ENCODE results near the gene ARSG. TPM values are rescaled to one million over a fixed set of nuclear protein-coding genes. Genes with fewer than 3 reads are reported as not detected.
"Not testable (repeated sequence)": the region's sequence is repeated elsewhere in the genome, so short reads cannot be mapped to it uniquely, and the experiment has no call there.

The ARSG gene
- total RNA-seq, 2 donors from 2014 or later: 4.4 to 14.1 TPM

DNA sequence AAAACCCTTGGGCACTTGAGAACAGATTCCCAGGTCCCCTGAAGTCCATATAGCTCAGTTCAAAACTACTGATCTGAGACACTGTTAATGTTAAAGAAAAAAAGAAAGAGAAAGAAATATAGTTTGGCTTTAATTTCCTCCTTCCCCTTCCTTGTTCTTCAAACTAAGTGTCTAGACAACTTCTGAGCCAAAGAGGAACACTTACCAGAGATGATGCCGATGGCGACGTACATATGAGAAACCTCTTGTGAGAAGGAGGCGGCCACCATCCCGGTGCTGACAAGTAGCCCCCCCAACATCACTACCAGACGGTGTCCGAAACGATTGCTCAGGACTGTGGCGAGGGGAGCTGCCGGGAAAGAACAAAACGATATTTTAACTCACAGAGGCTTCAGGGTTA lies 17.6 kb upstream of the ARSG start:
- Mint-ChIP-seq H3K4me1 (no peaks in the 10 kb centered on the region), H3K27me3 (ENCODE audit: insufficient read depth) (no peaks in the 10 kb centered on the region), H3K4me3 (no peak overlapping the region), H3K27ac (no peak overlapping the region), H3K36me3 (ENCODE audit: low read depth) (peaks cover 4% of the 10 kb centered on the region), H3K9me3 (peaks cover 18% of the 10 kb centered on the region)
- Histone ChIP-seq H3K9ac (ENCODE audit: extremely low read depth, low read length, poor library complexity, severe bottlenecking) (no peak overlapping the region), H3K4me3 (ENCODE audit: low read length) (no peak overlapping the region), H3K4me1 (ENCODE audit: control insufficient read depth, insufficient read depth, low read length) (no peaks in the 10 kb centered on the region), H3K36me3 (ENCODE audit: control insufficient read depth, insufficient read depth, low read length) (no peaks in the 10 kb centered on the region), H3K27me3 (ENCODE audit: control insufficient read depth, insufficient read depth, low read length, poor library complexity, severe bottlenecking) (no peaks in the 10 kb centered on the region), H3K27ac (ENCODE audit: low read depth, low read length) (no peak overlapping the region), H3K9me3 (ENCODE audit: control insufficient read depth, low read length) (peaks cover 9% of the 10 kb centered on the region)
- DNase-seq: no peak
- no peak for TF ChIP-seq CTCF (conservative IDR thresholded peaks at IDR 0.05)
- 95 to 99% methylated on average over 6 to 11 of the region's 11 CpGs for WGBS, 2 experiments (ENCODE audit: insufficient coverage in 1 of 2, insufficient read length in 1 of 2)

GRCh38 chr17:68276339-68276738 lies 15.0 kb upstream of the ARSG start:
- H3K4me3 Mint-ChIP-seq; H3K27me3 ChIP-seq (ENCODE audit: control insufficient read depth, insufficient read depth, low read length, poor library complexity, severe bottlenecking); H3K4me3 ChIP-seq (ENCODE audit: low read length); H3K27ac Mint-ChIP-seq; H3K9ac ChIP-seq (ENCODE audit: extremely low read depth, low read length, poor library complexity, severe bottlenecking); H3K27ac ChIP-seq (ENCODE audit: low read depth, low read length); H3K4me1 Mint-ChIP-seq; DNase-seq; H3K36me3 Mint-ChIP-seq (ENCODE audit: low read depth); H3K36me3 ChIP-seq (ENCODE audit: control insufficient read depth, insufficient read depth, low read length); H3K4me1 ChIP-seq (ENCODE audit: control insufficient read depth, insufficient read depth, low read length); H3K27me3 Mint-ChIP-seq (ENCODE audit: insufficient read depth); H3K9me3 ChIP-seq (ENCODE audit: control insufficient read depth, low read length): not testable (repeated sequence)
- H3K9me3 Mint-ChIP-seq: peaks cover 30% of the 10 kb centered on the region
- 88 to 93% methylated on average over 2 to 3 of the region's 3 CpGs for WGBS, 2 experiments (ENCODE audit: insufficient coverage in 1 of 2, insufficient read length in 1 of 2)

GRCh38 chr17:68277807-68278206 lies 13.5 kb upstream of the ARSG start:
- Mint-ChIP-seq H3K27ac (no peak overlapping the region), H3K27me3 (ENCODE audit: insufficient read depth) (peaks cover 4% of the 10 kb centered on the region), H3K36me3 (ENCODE audit: low read depth) (peaks cover 4% of the 10 kb centered on the region), H3K4me3 (no peak overlapping the region), H3K9me3 (peaks cover 30% of the 10 kb centered on the region), H3K4me1 (no peaks in the 10 kb centered on the region)
- Histone ChIP-seq H3K9ac (ENCODE audit: extremely low read depth, low read length, poor library complexity, severe bottlenecking) (no peak overlapping the region), H3K36me3 (ENCODE audit: control insufficient read depth, insufficient read depth, low read length) (no peaks in the 10 kb centered on the region), H3K4me1 (ENCODE audit: control insufficient read depth, insufficient read depth, low read length) (no peaks in the 10 kb centered on the region), H3K4me3 (ENCODE audit: low read length) (no peak overlapping the region), H3K27ac (ENCODE audit: low read depth, low read length) (no peak overlapping the region), H3K27me3 (ENCODE audit: control insufficient read depth, insufficient read depth, low read length, poor library complexity, severe bottlenecking) (no peaks in the 10 kb centered on the region), H3K9me3 (ENCODE audit: control insufficient read depth, low read length) (peaks cover 9% of the 10 kb centered on the region)
- DNase-seq: no peak
- 96 to 98% methylated on average over 5 of the region's 5 CpGs for WGBS, 2 experiments (ENCODE audit: insufficient coverage in 1 of 2, insufficient read length in 1 of 2)
- no peak for TF ChIP-seq CTCF (conservative IDR thresholded peaks at IDR 0.05)

- H3K27ac Mint-ChIP-seq; H3K27ac ChIP-seq (ENCODE audit: low read depth, low read length); H3K4me3 Mint-ChIP-seq; H3K36me3 Mint-ChIP-seq (ENCODE audit: low read depth); H3K4me1 Mint-ChIP-seq; H3K9me3 ChIP-seq (ENCODE audit: control insufficient read depth, low read length); H3K36me3 ChIP-seq (ENCODE audit: control insufficient read depth, insufficient read depth, low read length); H3K4me1 ChIP-seq (ENCODE audit: control insufficient read depth, insufficient read depth, low read length); H3K9ac ChIP-seq (ENCODE audit: extremely low read depth, low read length, poor library complexity, severe bottlenecking); H3K4me3 ChIP-seq (ENCODE audit: low read length); DNase-seq; H3K27me3 ChIP-seq (ENCODE audit: control insufficient read depth, insufficient read depth, low read length, poor library complexity, severe bottlenecking): not testable (repeated sequence)
- WGBS, 2 experiments (ENCODE audit: insufficient coverage in 1 of 2, insufficient read length in 1 of 2): 100% methylated on average over 1 of the region's 6 CpGs; no CpG with 5 or more reads in 1 of the 2 experiments
- Mint-ChIP-seq H3K9me3 (peaks cover 24% of the 10 kb centered on the region), H3K27me3 (ENCODE audit: insufficient read depth) (peaks cover 11% of the 10 kb centered on the region)
These were observed 9.3 kb upstream of the ARSG start for GRCh38 chr17:68281965-68282364.

Data from endodermal cell (in vitro differentiated cells).